ENCODE data around the gene FBXW8.

Gene FBXW8

GRCh38 chr12:117036547-117036946 lies 125.8 kb downstream of the FBXW8 start:
- no peak for DNase-seq (ENCODE audit: low read depth in 4 of 4, low spot score in 1 of 4)

GRCh38 chr12:117037289-117038022 lies 126.7 kb downstream of the FBXW8 start:
- no peak for DNase-seq (ENCODE audit: low read depth in 4 of 4, low spot score in 1 of 4)

- no peak for DNase-seq (ENCODE audit: low read depth in 4 of 4, low spot score in 1 of 4)
Observed at GRCh38 chr12:117038023-117038680, 127.4 kb downstream of the FBXW8 start.

GRCh38 chr12:117038919-117039318 lies 128.2 kb downstream of the FBXW8 start:
- DNase-seq (ENCODE audit: low read depth in 4 of 4, low spot score in 1 of 4) = no peak

GRCh38 chr12:117039891-117040309 lies 129.2 kb downstream of the FBXW8 start:
- no peak for DNase-seq (ENCODE audit: low read depth in 4 of 4, low spot score in 1 of 4)

- DNase-seq (ENCODE audit: low read depth in 4 of 4, low spot score in 1 of 4) = no peak
Observed at GRCh38 chr12:117040496-117040895, 129.7 kb downstream of the FBXW8 start.

GRCh38 chr12:117041798-117042170 lies 131.0 kb downstream of the FBXW8 start:
- DNase-seq (ENCODE audit: low read depth in 4 of 4, low spot score in 1 of 4) = no peak

- DNase-seq (ENCODE audit: low read depth in 4 of 4, low spot score in 1 of 4) = no peak
Observed at GRCh38 chr12:117042171-117042842, 131.6 kb downstream of the FBXW8 start.

- DNase-seq (ENCODE audit: low read depth in 4 of 4, low spot score in 1 of 4) = no peak
Observed at GRCh38 chr12:117042862-117043261, 132.1 kb downstream of the FBXW8 start.

- no peak for DNase-seq (ENCODE audit: low read depth in 4 of 4, low spot score in 1 of 4)
Observed at GRCh38 chr12:117044311-117044710, 133.6 kb downstream of the FBXW8 start.

- no peak for DNase-seq (ENCODE audit: low read depth in 4 of 4, low spot score in 1 of 4)
Observed at GRCh38 chr12:117044790-117045159, 134.0 kb downstream of the FBXW8 start.

GRCh38 chr12:117045160-117046010 lies 134.6 kb downstream of the FBXW8 start:
- DNase-seq (ENCODE audit: low read depth in 4 of 4, low spot score in 1 of 4) = no peak

- DNase-seq (ENCODE audit: low read depth in 4 of 4, low spot score in 1 of 4) = no peak
Observed at GRCh38 chr12:117046011-117046369, 135.2 kb downstream of the FBXW8 start.

GRCh38 chr12:117046425-117046824 lies 135.7 kb downstream of the FBXW8 start:
- DNase-seq (ENCODE audit: low read depth in 4 of 4, low spot score in 1 of 4) = no peak

- no peak for DNase-seq (ENCODE audit: low read depth in 4 of 4, low spot score in 1 of 4)
Observed at GRCh38 chr12:117046861-117047530, 136.2 kb downstream of the FBXW8 start.

- no peak for DNase-seq (ENCODE audit: low read depth in 4 of 4, low spot score in 1 of 4)
Observed at GRCh38 chr12:117047810-117048584, 137.2 kb downstream of the FBXW8 start.

- DNase-seq (ENCODE audit: low read depth in 4 of 4, low spot score in 1 of 4) = no peak
Observed at GRCh38 chr12:117048585-117048904, 137.8 kb downstream of the FBXW8 start.

GRCh38 chr12:117049295-117049694 lies 138.5 kb downstream of the FBXW8 start:
- no peak for DNase-seq (ENCODE audit: low read depth in 4 of 4, low spot score in 1 of 4)

- DNase-seq (ENCODE audit: low read depth in 4 of 4, low spot score in 1 of 4) = no peak
Observed at GRCh38 chr12:117050060-117050459, 139.3 kb downstream of the FBXW8 start.

- no peak for DNase-seq (ENCODE audit: low read depth in 4 of 4, low spot score in 1 of 4)
Observed at GRCh38 chr12:117051380-117051779, 140.6 kb downstream of the FBXW8 start.
